Measurements from ENCODE around the gene REG3G.

REG3G gene

GRCh38 chr2:79005216-79005615 lies 20.3 kb upstream of the REG3G start:
- no peak overlapping the region for H2AFZ ChIP-seq (ENCODE audit: low read length)

GRCh38 chr2:79009388-79009787 lies 16.1 kb upstream of the REG3G start:
- Histone ChIP-seq H3K36me3 (ENCODE audit: insufficient read depth, low read length) (no peaks in the 10 kb centered on the region), H3K9ac (ENCODE audit: low read length) (no peak overlapping the region), H3K4me2 (ENCODE audit: low read length) (no peak overlapping the region), H3K27ac (ENCODE audit: low read depth, low read length, poor library complexity, severe bottlenecking) (no peak overlapping the region), H3K9me3 (ENCODE audit: low read length) (no peaks in the 10 kb centered on the region), H2AFZ (ENCODE audit: low read length) (no peak overlapping the region), H3K27me3 (ENCODE audit: insufficient read depth, low read length) (no peaks in the 10 kb centered on the region), H4K20me1 (ENCODE audit: insufficient read depth, low read length) (no peaks in the 10 kb centered on the region), H3K4me3 (ENCODE audit: low read depth, low read length, poor library complexity, severe bottlenecking) (no peak overlapping the region), H3K79me2 (ENCODE audit: insufficient read depth, low read length) (no peaks in the 10 kb centered on the region), H3K9me2 (ENCODE audit: low read depth, low read length) (no peaks in the 10 kb centered on the region), H3F3A (ENCODE audit: insufficient read depth, low read length) (no peaks in the 10 kb centered on the region), H3K4me1 (ENCODE audit: insufficient read depth, low read length, severe bottlenecking) (no peaks in the 10 kb centered on the region)
- TF ChIP-seq EZH2 (IDR thresholded peaks at IDR 0.05; ENCODE audit: borderline replicate concordance, low read length) (no peak), CTCF (IDR thresholded peaks at IDR 0.05; ENCODE audit: low read length) (no peak)

More at GRCh38 chr2:79005216-79005615, 20.3 kb upstream of the REG3G start:
- no peak overlapping the region for H3K9ac ChIP-seq (ENCODE audit: low read length)
- H4K20me1 ChIP-seq (ENCODE audit: insufficient read depth, low read length) = no peaks in the 10 kb centered on the region
- H3K79me2 ChIP-seq (ENCODE audit: insufficient read depth, low read length) = no peaks in the 10 kb centered on the region
- no peaks in the 10 kb centered on the region for H3K27me3 ChIP-seq (ENCODE audit: insufficient read depth, low read length)
- no peak overlapping the region for H3K27ac ChIP-seq (ENCODE audit: low read depth, low read length, poor library complexity, severe bottlenecking)
- H3K4me3 ChIP-seq (ENCODE audit: low read depth, low read length, poor library complexity, severe bottlenecking) = no peak overlapping the region
- H3K4me2 ChIP-seq (ENCODE audit: low read length) = no peak overlapping the region
- H3K4me1 ChIP-seq (ENCODE audit: insufficient read depth, low read length, severe bottlenecking) = no peaks in the 10 kb centered on the region
- H3K36me3 ChIP-seq (ENCODE audit: insufficient read depth, low read length) = no peaks in the 10 kb centered on the region
- no peaks in the 10 kb centered on the region for H3F3A ChIP-seq (ENCODE audit: insufficient read depth, low read length)
- no peaks in the 10 kb centered on the region for H3K9me2 ChIP-seq (ENCODE audit: low read depth, low read length)
- H3K9me3 ChIP-seq (ENCODE audit: low read length) = no peaks in the 10 kb centered on the region
- TF ChIP-seq CTCF (IDR thresholded peaks at IDR 0.05; ENCODE audit: low read length) (no peak), EZH2 (IDR thresholded peaks at IDR 0.05; ENCODE audit: borderline replicate concordance, low read length) (no peak)

GRCh38 chr2:79011496-79011895 lies 14.0 kb upstream of the REG3G start:
- Histone ChIP-seq H3K4me2 (ENCODE audit: low read length) (no peak overlapping the region), H3K27ac (ENCODE audit: low read depth, low read length, poor library complexity, severe bottlenecking) (no peak overlapping the region), H3K36me3 (ENCODE audit: insufficient read depth, low read length) (no peaks in the 10 kb centered on the region), H2AFZ (ENCODE audit: low read length) (no peak overlapping the region), H3K27me3 (ENCODE audit: insufficient read depth, low read length) (no peaks in the 10 kb centered on the region), H3K79me2 (ENCODE audit: insufficient read depth, low read length) (no peaks in the 10 kb centered on the region), H3K9me3 (ENCODE audit: low read length) (no peaks in the 10 kb centered on the region), H3K9me2 (ENCODE audit: low read depth, low read length) (no peaks in the 10 kb centered on the region), H3F3A (ENCODE audit: insufficient read depth, low read length) (no peaks in the 10 kb centered on the region), H4K20me1 (ENCODE audit: insufficient read depth, low read length) (no peaks in the 10 kb centered on the region), H3K4me3 (ENCODE audit: low read depth, low read length, poor library complexity, severe bottlenecking) (no peak overlapping the region), H3K9ac (ENCODE audit: low read length) (no peak overlapping the region), H3K4me1 (ENCODE audit: insufficient read depth, low read length, severe bottlenecking) (no peaks in the 10 kb centered on the region)
- TF ChIP-seq CTCF (IDR thresholded peaks at IDR 0.05; ENCODE audit: low read length) (no peak), EZH2 (IDR thresholded peaks at IDR 0.05; ENCODE audit: borderline replicate concordance, low read length) (no peak)
